Skeletal muscle satellite cell (primary cell): Measurements from ENCODE around the gene ARPC5.

Experiments
- H3K27me3 ChIP-seq: 2 replicates; pipeline ENCODE4 v1.7.0; 2013; ENCODE audit warnings: low read length; ENCODE audit not compliant: control insufficient read depth, insufficient read depth
- H3K36me3 ChIP-seq: 2 replicates; pipeline ENCODE4 v1.7.0; 2013; ENCODE audit warnings: mild to moderate bottlenecking, control low read depth, low read length; ENCODE audit not compliant: insufficient read depth
- H3K4me1 ChIP-seq: 2 replicates; pipeline ENCODE4 v1.7.0; 2013; ENCODE audit warnings: low read length; ENCODE audit not compliant: control insufficient read depth, insufficient read depth
- H3K4me2 ChIP-seq: 2 replicates; pipeline ENCODE4 v1.7.0; 2013; ENCODE audit warnings: mild to moderate bottlenecking, low read length
- H3K4me3 ChIP-seq: 2 replicates; pipeline ENCODE4 v1.7.0; 2013; ENCODE audit warnings: low read length
- H3K9ac ChIP-seq: 2 replicates; pipeline ENCODE4 v1.7.0; 2013; ENCODE audit warnings: mild to moderate bottlenecking, low read depth, low read length, moderate library complexity
- H3K9me3 ChIP-seq: replicated peaks from 2 replicates; pipeline ENCODE4 v1.7.0; 2013; ENCODE audit warnings: mild to moderate bottlenecking, control low read depth, low read length

ARPC5 gene

DNA sequence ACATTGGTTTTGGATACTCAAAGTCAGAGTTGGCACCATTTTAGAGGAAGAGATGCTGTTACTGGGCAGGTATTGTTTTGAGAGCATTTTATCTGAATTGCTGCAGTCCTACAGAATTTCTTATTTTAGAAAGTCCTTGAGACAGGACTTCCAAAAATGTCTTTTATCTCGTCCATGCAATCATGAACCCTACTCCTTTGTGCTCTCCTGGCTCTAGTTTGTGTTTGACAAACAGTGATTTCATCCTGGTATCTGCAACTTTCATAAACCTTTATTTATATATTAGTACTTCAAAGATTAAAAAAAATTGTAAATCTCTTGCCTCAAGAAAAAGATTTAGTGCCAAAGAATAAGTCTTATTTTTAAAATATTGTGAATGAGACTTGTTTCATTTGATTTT, 4.6 kb upstream of the ARPC5 start:
- Histone ChIP-seq H3K9me3 (no peaks in the 10 kb centered on the region), H3K9ac (no peak overlapping the region), H3K36me3 (no peaks in the 10 kb centered on the region), H3K4me2 (no peak overlapping the region), H3K4me3 (no peak overlapping the region), H3K4me1 (peaks cover 9% of the 10 kb centered on the region), H3K27me3 (no peaks in the 10 kb centered on the region)

DNA sequence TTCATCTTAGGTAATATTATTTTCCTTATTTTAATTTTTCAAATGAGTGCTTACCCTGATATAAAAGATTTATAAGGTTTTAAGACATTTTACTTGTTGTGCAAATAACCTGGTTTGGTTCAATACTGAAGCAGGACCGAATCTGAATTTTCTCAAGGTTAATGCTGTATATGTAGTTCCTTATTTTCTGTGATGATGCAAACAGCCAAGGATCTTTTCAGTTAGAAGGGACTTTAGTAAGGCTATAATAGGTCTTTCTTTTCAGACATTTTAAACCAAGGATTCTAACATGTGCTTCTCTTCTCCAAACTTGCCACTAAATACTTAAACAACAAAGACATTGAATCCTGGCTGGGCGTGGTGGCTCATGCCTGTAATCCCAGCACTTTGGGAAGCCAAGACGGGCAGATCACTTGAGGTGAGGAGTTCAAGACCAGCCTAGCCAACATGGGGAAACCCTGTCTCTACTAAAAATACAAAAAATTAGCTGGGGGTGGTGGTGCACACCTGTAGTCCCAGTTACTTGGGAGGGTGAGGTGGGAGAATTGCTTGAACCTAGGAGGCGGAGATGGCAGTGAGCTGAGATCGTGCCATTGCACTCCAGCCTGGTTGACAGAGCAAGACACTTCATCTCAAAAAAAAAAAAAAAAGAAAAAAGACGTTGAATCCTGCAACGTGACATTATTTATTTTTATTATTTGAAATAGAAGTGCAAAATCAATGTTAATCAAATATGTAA, 3.2 kb upstream of the ARPC5 start:
- H3K4me1 ChIP-seq = peaks cover 9% of the 10 kb centered on the region
- no peaks in the 10 kb centered on the region for H3K9me3 ChIP-seq
- H3K4me2 ChIP-seq = no peak overlapping the region
- no peaks in the 10 kb centered on the region for H3K36me3 ChIP-seq
- H3K27me3 ChIP-seq = no peaks in the 10 kb centered on the region
- no peak overlapping the region for H3K9ac ChIP-seq
- H3K4me3 ChIP-seq = no peak overlapping the region

DNA sequence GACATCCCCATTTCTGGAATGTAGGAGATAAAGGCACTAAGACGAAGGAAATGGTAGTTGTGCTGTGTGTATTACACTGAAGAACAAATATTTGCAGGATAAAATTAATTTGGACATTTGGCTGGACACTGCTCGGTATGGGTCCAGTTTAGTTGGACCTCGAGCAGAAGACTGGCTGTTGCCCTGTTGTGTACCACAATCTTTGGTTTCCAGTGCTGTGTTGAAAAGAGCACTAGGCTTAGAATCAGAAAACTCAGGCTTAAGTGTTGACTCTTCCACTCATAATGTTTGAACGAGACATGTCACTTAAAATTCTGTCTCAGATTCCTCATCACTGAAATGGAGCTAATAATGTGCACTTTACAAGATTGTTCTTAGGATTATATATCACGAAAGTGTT, 1.2 kb upstream of the ARPC5 start:
- Histone ChIP-seq H3K36me3 (peaks cover 3% of the 10 kb centered on the region), H3K27me3 (no peaks in the 10 kb centered on the region), H3K4me3 (peak overlapping the region; percentile 88), H3K9me3 (no peaks in the 10 kb centered on the region), H3K4me2 (peak overlapping the region; percentile 92), H3K4me1 (peaks cover 16% of the 10 kb centered on the region), H3K9ac (no peak overlapping the region)

DNA sequence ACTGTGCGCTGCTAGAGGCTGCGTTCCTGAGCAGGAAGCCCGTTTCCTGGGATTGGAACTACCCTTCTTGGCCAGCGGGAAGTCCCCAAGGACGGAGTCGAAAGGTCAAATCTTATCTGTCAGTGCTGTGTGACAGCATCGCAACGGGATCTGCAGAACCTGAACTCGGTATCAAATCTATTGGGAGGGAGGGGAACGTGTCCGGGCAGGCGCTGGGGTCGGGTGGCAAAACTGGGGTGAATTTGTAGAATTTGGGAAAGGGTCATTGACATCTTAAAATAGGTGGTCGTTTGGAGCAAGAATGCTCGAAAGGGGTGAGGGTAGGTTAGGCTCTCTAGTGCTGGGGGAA, 725 bp upstream of the ARPC5 start:
- Histone ChIP-seq H3K36me3 (peaks cover 6% of the 10 kb centered on the region), H3K4me1 (peaks cover 19% of the 10 kb centered on the region), H3K9ac (peak overlapping the region; percentile 66), H3K27me3 (no peaks in the 10 kb centered on the region), H3K4me2 (peak overlapping the region; percentile 92), H3K9me3 (no peaks in the 10 kb centered on the region), H3K4me3 (peak overlapping the region; percentile 88)

- Histone ChIP-seq H3K36me3 (peaks cover 14% of the 10 kb centered on the region), H3K4me1 (peaks cover 30% of the 10 kb centered on the region), H3K9ac (peak overlapping the region; percentile 96), H3K27me3 (no peaks in the 10 kb centered on the region), H3K9me3 (no peaks in the 10 kb centered on the region), H3K4me2 (peak overlapping the region; percentile 80), H3K4me3 (peak overlapping the region; percentile 88)
Measured at GRCh38 chr1:183635099-183635605, 431 bp downstream of the ARPC5 start.

DNA sequence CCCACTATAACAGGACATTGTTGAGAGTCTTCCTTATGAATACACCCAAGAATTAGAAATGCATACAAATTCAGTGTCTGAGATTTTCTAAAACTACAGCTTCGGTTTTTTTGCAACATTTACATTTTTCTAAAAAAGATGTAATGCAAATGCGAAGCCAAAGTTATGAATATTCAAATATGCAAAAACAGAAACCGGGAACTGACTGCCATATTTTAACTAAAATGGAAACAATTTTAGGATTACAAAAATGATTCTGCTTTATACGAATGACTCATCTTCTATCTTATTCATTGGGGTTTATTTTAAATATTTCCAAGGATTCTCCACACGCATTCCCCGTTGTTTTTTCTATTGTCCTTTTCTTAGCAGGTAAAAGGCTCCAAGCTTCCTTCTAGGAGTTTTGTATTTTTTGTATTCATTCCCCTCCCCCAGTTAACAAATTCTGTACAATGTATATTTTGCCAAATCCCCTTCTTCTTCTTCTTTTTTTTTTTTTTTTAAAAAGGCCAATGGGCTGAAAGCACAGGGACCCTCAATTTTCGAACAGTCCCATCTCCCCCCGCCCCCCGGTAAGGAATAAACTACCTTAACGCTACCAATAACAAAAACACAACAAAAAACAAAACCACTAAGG, 1.0 kb downstream of the ARPC5 start:
- Histone ChIP-seq H3K27me3 (no peaks in the 10 kb centered on the region), H3K4me1 (peaks cover 30% of the 10 kb centered on the region), H3K9ac (peak overlapping the region; percentile 96), H3K4me3 (peak overlapping the region; percentile 88), H3K4me2 (peak overlapping the region; percentile 80), H3K36me3 (peaks cover 20% of the 10 kb centered on the region), H3K9me3 (no peaks in the 10 kb centered on the region)

DNA sequence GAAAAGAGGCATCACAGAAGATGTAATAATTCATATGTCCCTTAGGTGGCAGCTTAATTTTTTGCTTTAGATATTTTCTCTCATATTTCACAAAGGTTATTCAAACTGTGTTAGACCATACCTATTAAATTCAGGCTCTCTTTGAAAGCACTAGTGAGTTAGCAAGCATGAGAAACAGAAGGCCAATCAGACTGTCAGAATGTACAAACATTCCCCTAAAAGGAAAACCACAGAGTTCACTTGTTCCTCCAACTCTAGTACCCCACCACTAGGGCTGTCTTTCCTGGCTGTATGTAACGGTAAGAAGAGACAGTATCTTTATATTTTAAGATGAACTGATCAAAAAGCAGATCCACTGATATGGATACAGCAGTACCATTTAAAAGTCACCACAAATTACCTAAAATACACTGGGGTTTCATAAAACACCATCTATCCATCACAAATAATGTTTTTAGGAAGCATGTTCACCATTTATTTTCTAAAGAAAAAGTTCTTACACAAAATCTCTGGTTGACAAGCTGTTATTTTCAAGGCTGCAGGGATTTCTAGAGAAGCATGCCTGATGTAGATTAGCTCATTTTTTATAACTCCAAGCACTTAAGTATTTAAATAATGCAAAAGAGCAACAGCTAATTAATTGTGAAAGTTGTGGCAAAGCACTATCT, 1.8 kb downstream of the ARPC5 start:
- H3K27me3 ChIP-seq = no peaks in the 10 kb centered on the region
- peak overlapping the region; percentile 88 for H3K4me3 ChIP-seq
- H3K4me1 ChIP-seq = peaks cover 30% of the 10 kb centered on the region
- peak overlapping the region; percentile 96 for H3K9ac ChIP-seq
- peaks cover 28% of the 10 kb centered on the region for H3K36me3 ChIP-seq
- H3K4me2 ChIP-seq = peak overlapping the region; percentile 80
- no peaks in the 10 kb centered on the region for H3K9me3 ChIP-seq

DNA sequence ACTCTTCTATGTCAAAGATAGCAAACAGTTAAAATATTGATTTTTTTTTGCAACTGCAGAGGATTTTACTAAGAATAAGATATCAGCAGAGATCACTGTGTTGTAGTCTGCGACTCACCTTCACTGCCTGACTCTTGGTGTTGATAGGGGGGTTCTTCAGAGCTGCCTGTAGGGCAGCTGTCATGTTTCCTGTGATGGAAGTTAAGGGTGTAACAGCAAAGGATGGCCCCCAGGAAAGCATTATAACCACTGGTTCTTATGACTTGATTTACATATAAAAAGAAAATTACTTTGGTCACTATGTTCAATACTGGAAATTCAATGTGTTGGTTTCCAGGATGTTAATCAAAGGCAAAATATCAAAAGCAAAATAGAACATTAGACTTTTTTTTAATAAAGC, 2.6 kb downstream of the ARPC5 start:
- Histone ChIP-seq H3K9me3 (no peaks in the 10 kb centered on the region), H3K36me3 (peaks cover 36% of the 10 kb centered on the region), H3K4me2 (peak overlapping the region; percentile 80), H3K9ac (peak overlapping the region; percentile 96), H3K27me3 (no peaks in the 10 kb centered on the region), H3K4me1 (peaks cover 34% of the 10 kb centered on the region), H3K4me3 (peak overlapping the region; percentile 88)

DNA sequence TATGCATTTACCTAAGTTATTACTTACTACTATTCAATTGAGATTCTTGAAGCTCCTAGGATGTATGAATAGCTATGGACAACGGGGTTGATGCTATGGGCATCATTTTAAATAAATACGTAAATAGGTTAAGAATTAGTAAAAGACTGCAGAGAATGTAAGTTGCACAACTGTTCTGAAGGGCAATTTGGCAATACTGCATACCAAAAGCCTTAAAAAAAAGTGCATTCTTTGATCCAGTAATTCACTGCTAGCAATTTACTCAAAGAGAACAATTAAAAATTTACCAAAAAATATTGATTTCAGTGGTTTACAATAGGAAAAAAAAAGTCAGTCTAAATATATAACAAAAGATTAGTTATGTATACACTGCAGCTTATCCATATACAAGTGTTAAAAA, 3.5 kb downstream of the ARPC5 start:
- no peaks in the 10 kb centered on the region for H3K9me3 ChIP-seq
- peak overlapping the region; percentile 88 for H3K4me3 ChIP-seq
- H3K27me3 ChIP-seq = no peaks in the 10 kb centered on the region
- H3K36me3 ChIP-seq = peaks cover 42% of the 10 kb centered on the region
- H3K4me1 ChIP-seq = peaks cover 36% of the 10 kb centered on the region
- H3K9ac ChIP-seq = peak overlapping the region; percentile 96
- peak overlapping the region; percentile 80 for H3K4me2 ChIP-seq

DNA sequence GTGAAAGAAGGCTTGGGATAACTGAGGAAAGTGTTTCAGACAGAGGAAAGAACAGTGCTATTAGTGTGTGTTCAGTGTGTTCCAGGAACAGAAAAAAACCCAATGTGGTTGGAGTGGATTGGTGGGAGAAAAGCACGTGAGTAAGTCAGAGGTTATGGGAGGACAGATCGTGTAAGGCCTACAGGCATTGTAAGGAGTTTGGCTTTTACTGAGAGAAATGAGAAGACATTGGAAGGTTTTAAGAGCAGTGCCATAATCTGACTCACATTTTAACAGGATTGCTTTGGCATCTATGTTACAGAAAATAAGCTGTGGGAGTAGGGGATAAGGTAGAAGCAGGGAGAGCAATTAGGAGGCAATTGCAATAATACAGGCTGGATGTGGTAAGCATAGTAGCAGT, 4.8 kb downstream of the ARPC5 start:
- Histone ChIP-seq H3K4me3 (no peak overlapping the region), H3K9ac (no peak overlapping the region), H3K4me1 (peaks cover 27% of the 10 kb centered on the region), H3K4me2 (peak overlapping the region; percentile 60), H3K9me3 (no peaks in the 10 kb centered on the region), H3K27me3 (no peaks in the 10 kb centered on the region), H3K36me3 (peaks cover 55% of the 10 kb centered on the region)

DNA sequence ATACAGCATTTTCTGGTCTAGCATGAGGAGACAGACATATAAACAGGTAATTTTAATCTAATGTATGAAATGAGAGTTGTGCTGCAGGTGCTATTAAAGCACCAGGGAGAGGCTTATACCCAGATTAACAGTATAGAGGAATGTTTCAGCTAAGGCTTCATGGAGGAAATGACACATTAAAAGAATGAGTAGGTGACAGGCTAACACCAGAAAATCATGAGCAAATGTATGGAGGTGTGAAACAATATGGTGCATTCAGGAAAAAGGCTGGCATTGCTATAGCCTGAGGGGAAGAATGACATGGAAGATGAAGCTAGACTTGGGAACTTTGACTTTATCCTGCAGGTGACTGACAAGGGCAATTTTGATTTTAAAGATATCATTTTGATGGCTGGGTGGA, 7.0 kb downstream of the ARPC5 start:
- Histone ChIP-seq H3K9me3 (no peaks in the 10 kb centered on the region), H3K9ac (no peak overlapping the region), H3K36me3 (peaks cover 69% of the 10 kb centered on the region), H3K4me3 (no peak overlapping the region), H3K27me3 (no peaks in the 10 kb centered on the region), H3K4me2 (no peak overlapping the region), H3K4me1 (peaks cover 27% of the 10 kb centered on the region)
